AG08395 (cell line): ENCODE measurements around the gene SRSF6.
A peak's percentile ranks its signal among the peaks of the same experiment; 100 is the strongest.
"Not testable (repeated sequence)": the region's sequence is repeated elsewhere in the genome, so short reads cannot be mapped to it uniquely, and the experiment has no call there.

Experiments used
- DNase-seq: peaks from one replicate; pipeline ENCODE4 v3.0.0; 2012; ENCODE audit warnings: mixed read lengths, low spot score

SRSF6 gene

DNA sequence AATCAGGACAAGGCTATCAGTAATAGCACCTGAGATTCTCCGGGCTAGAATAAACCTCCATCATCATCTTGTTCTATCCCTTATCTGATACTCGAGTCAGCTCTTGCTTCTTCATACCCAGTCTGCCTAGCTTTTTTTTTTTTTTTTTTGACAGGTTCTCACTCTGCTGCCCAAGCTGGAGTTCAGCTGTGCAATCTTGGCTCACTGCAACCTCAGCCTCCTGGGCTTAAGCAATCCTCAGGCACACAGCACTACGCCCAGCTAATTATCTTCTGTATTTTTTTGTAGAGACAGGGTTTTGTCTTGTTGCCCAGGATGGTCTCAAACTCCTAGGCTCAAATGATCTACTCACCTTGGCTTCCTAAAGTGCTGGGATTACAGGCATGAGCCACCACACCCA, 19.5 kb downstream of the SRSF6 start:
- no peak for DNase-seq

DNA sequence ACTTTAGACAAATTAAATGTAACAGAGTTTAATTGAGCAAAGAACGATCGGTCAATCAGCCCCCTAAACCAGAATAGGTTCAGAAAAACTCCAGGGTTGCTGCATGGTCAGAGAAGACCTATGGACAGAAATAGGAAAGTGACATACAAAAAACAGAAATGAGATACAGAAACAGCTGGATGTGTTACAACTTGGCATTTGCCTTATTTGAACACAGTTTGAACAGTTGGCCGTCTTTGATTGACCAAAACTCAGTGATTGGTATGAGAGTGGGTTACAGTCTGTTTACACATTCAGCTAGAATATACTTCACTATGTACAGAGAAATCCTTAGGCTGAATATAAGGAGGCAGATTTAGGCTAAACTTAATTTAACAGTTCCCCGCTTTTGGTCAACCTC, 19.9 kb downstream of the SRSF6 start:
- no peak for DNase-seq

DNA sequence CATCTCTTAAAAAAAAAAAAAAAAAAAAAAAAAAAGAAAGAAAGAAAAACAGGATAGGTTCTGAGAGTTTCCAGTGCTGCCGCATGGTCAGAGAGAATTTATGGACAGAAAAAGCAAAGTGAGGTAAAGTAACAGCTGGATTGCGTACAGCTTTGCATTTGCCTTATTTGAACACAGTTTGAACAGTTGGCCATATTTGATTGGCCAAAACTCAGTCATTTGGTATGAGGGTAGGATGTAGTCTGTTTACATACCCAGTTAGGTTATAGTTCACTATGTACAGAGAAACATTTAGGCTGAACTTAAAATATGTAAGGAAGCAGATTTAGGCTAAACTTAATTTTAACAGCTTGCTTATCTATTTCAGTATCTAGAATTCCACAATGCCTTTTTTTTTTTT, 32.3 kb downstream of the SRSF6 start:
- no peak for DNase-seq

DNA sequence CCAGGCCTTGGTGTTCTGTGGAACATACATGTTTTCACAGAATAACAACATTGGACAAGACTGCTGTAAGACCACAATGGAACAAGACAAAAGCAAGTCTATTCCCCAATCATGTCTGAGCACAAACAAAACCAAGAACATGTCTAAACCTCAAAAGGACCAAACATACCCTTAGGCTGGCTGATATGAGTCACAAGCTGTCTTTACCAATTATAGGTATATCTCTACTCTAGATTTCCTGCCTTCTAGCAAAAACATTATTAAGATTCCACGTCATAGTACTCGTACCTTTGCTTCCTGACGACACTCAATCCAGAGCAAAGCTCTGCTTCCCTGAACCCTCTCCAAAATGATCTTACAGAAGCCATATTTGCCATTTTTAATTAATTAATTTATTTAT, 34.4 kb downstream of the SRSF6 start:
- no peak for DNase-seq

DNA sequence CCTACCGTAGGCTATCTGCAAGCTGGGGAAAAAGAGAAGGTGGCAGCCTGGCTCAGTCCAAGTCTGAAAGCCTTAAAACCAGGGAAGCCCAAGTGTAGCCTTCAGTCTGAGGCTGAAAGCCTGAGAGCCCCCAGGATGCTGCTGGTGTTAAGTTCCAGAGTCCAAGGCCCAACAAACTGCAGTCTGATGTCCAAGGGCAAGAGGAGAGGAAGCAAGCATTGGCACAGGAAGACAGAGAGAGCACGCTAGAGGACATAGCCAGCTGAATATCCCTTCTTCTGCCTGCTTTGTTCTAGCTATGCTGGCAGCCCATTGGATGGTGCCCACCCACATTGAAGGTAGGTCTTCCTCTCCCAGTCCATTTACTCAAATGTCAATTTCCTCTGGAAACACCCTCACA, 37.7 kb downstream of the SRSF6 start:
- no peak for DNase-seq

DNA sequence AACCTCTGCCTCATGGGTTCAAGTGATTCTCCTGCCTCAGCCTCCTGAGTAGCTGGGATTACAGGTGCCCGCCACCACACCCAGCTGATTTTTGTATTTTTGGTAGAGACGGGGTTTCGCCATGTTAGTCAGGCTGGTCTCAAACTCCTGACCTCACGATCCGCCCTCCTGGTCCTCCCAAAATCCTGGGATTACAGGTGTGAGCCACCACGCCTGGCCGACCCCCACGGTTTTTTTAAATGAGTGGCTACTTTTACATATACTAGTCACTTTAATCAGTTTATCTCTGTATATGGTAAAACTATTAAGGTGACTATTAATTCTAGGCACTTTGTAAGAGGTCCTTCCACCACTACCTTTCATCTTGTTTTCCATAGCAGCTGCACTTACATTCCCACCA, 44.3 kb downstream of the SRSF6 start:
- DNase-seq: not testable (repeated sequence)

DNA sequence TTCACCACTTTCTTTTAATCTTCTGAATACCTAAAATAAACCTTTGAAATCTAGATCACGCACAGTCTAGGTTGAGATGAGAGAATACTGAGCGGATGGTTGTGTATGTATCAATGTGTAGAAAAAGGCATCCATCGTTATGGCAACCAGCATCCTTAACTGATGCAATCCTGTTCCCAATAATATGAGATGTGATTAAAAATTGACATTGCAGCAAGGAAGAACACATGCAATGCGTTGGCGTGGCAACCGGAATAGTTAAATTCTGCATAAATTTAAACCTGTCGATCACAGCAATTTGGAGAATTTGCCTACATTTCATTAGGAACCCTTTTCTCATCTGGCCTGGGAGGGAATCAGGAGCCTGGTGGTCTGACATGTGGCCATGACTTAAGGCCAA, 48.5 kb downstream of the SRSF6 start:
- DNase-seq: peak; percentile 1

DNA sequence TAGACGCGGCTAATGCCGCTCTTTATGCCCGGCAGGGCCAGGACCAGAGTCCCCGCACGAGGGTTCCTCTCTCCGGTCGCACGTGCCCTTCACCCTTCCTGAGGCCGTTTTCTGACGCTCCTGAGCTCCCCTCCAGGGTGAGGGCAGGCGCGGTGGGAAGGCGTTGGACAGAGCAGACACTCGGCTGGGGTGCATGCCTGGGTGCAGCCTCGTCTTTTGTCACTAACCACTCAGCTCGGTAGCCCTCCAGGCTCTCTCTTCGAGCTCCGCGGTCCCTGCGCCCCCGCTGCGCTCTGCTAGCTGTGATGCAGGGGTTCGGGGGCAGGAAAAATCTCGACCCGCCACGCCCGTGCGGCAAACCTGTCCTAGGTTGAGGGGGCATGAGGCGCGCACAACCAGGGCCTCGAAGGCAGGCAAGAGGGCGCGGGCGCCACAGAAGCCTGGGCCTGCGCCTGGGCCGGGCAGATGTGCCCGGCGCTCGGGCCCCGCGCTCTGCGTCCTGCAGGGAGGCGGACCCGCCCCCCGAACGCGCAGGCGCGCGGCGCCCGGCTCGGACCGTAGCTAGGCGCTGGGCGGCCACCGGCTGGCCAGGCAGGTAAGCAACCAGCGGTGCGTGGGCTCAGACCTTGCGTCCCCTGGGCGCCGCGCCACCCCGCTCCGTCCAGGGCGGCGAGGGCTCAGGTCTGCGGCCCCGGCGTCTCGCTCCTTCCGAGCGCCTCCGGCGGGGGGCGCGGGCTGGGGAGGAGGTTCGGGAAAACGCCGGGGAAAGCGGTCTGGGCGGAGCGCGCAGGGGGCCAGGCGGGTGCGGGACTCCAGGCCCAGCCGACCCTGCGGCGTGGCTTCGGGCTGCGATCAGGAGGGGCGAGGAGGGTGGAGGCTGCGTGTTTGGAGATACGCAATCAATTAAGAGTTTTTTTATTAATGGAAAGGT, 49.7 kb downstream of the SRSF6 start, which contains the start of gene L3MBTL1:
L3MBTL1 (plus strand) TSS at position 548 of the 931 bp plus-strand sequence. CDS start 5,807 bp downstream, outside the sequence.
- peak; percentile 76 for DNase-seq

DNA sequence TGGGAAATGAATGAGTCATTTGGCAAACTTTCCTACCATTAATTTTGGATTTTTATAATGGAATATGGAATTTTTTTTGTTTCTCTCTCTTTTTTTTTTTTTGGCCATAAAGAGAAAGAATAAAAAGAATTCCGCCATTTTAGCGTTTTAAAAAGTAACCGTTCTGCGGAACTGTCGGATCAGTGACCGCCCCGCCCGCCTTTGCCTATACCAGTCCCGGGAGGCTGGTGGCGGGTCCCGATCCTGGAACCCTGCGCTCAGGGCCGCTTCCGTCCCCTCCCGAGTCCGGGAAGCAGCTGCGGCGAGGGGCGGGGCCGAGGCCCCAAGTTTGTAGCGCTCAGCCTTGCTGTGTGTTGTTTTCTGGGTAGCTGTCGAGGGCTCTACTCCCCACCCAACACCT, 50.4 kb downstream of the SRSF6 start:
- DNase-seq: peak; percentile 3

DNA sequence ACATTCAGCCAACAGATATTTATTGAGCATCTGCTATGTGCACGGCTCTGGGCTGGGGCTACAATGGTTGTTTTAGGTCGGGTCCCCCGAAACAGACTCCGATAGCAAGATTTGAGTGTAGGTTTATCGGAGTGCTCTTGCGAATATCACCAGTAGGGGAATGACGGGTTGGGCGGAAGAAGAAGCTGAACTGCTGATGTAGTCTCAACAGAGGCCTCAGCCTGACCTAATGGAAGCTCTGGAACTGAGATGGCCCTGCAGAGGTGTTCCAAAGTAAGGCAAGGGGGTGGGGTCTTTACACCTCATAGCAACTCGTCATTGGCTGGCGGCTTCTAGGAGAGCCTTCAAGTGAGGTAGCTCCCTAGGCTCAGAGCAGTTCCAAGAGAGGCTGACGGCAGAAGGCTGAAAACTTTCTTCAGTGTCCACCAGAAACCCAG, 50.9 kb downstream of the SRSF6 start:
- DNase-seq: peak; percentile 1

DNA sequence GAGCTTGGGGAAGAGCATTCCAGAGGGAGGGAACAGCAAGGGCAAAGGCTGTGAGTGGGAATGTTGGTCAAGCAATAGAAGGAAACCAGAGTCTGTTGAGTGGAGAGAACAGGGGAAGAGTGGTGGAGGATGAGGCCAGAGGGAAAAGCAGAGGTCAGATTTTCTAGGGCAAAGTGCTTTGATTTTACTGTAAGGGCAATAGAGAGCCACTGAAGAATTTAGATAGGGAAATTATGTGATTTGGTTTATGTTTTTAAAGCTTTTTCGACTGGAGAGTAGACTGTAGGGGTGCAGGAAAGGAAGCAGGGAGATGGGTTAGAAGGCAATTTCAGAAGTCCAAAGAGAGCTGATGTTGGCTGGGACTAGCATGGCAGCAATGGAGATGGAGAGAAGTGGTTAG, 54.2 kb downstream of the SRSF6 start:
- DNase-seq: no peak

DNA sequence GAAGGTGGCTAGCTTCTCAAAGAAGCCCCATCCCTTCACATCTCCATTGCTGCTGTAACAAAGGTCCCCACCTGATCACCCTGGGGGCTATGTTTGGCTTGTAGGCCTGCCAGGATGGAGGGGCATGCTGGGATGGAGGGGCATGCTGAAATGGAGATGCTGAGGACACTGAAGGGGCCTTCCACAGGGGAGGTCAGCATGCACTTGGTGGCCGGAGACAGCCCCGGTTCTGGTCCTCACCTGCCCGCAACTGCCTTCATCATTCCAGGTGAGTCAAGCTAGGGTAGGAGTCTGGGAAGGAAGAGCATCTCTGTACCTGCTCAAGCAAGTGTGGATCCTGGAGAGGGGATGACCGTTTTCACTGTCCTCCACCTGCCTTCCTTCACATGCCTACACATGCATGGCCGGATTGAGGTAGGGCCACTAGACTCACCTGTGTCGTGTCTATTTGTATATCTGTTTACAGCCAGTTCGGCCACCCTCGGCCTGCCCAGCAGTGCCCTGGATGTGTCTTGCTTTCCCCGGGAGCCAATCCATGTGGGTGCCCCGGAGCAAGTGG, 55.8 kb downstream of the SRSF6 start:
- DNase-seq: no peak
